Ascending aorta (tissue), 2 donors: ENCODE data around the gene ZFP36L2. TPM values are rescaled to one million over a fixed set of nuclear protein-coding genes. Genes with fewer than 3 reads are reported as not detected.

Experiments used
- DNase-seq, 2 donors: peaks; one replicate each; pipeline ENCODE4 v3.0.0-alpha.2; 2019; ENCODE audit warnings: low spot score in 2 of 2
- H3K27ac ChIP-seq, 2 donors: fragments of 200-600 bp; sonication (generic); one replicate each; pipeline ENCODE4 v1.5.1; 2016 to 2017; ENCODE audit warnings: mild to moderate bottlenecking in 1 of 2
- H3K27me3 ChIP-seq: fragments of 200-600 bp; sonication (generic); one replicate; pipeline ENCODE4 v1.5.1; 2017
- H3K36me3 ChIP-seq, 2 donors: fragments of 200-600 bp; sonication (generic); one replicate each; pipeline ENCODE4 v1.5.1; 2016
- H3K4me1 ChIP-seq, 2 donors: fragments of 200-600 bp; sonication (generic); one replicate each; pipeline ENCODE4 v1.5.1; 2016 to 2017; ENCODE audit warnings: mild to moderate bottlenecking in 1 of 2
- H3K4me3 ChIP-seq, 2 donors: fragments of 200-600 bp; sonication (generic); one replicate each; pipeline ENCODE4 v1.5.1; 2016 to 2017; ENCODE audit warnings: mild to moderate bottlenecking in 1 of 2
- H3K9me3 ChIP-seq, 2 donors: fragments of 200-600 bp; sonication (generic); one replicate each; pipeline ENCODE4 v1.5.1; 2016
- CTCF ChIP-seq, 3 experiments: fragments of 200-600 bp in 2 of 3; fragments of 450-650 bp in 1 of 3; sonication (generic) in 2 of 3; IDR thresholded peaks; one replicate each; pipeline ENCODE4 v1.5.1; 2016 to 2019; ENCODE audit warnings: antibody characterized with exemption in 3 of 3, mild to moderate bottlenecking in 1 of 3, moderate library complexity in 1 of 3
- intact Hi-C: fragments of 100-400 bp; cut with DNase I; formaldehyde crosslinking; loops from one replicate; pipeline ENCODE4 v1.15.1; 2023
- total RNA-seq: library from RNA; depleted of rRNA; stranded (reverse); fragments of >200 nt; gene quantifications from one replicate; pipeline ENCODE4 v1.1.0, GENCODE V29; 2016

Gene ZFP36L2
- total RNA-seq, 1 donor from 2014 or later: 148 TPM

- no peak for DNase-seq
- H3K36me3 ChIP-seq: peaks cover 30 to 34% of the 10 kb centered on the region in 2 donors
- H3K4me3 ChIP-seq: peak overlapping the region; percentile 81 to 89
- TF ChIP-seq CTCF (IDR thresholded peaks at IDR 0.05): no peak
- H3K4me1 ChIP-seq: peaks cover 20 to 32% of the 10 kb centered on the region in 2 donors
- H3K9me3 ChIP-seq: no peaks in the 10 kb centered on the region
- peak overlapping the region; percentile 98 for H3K27ac ChIP-seq
- intact Hi-C loops: no loop called here
- H3K27me3 ChIP-seq: no peaks in the 10 kb centered on the region
These were observed 3.7 kb downstream of the ZFP36L2 start for GRCh38 chr2:43222475-43223309.

- intact Hi-C loops: loop anchor here (2.0 kb wide), 1 partner anchor 253 kb away; no protein-coding TSS in a partner anchor
- peak; percentile 71 to 94 for DNase-seq
- Histone ChIP-seq H3K4me3 (peak overlapping the region; percentile 81 to 89), H3K36me3 (peaks cover 30 to 34% of the 10 kb centered on the region in 2 donors), H3K27me3 (no peaks in the 10 kb centered on the region), H3K4me1 (peaks cover 20 to 35% of the 10 kb centered on the region in 2 donors), H3K9me3 (no peaks in the 10 kb centered on the region), H3K27ac (peak overlapping the region; percentile 98)
- TF ChIP-seq CTCF (IDR thresholded peaks at IDR 0.05): no peak
These were observed 4.5 kb downstream of the ZFP36L2 start for GRCh38 chr2:43221763-43222474.

- intact Hi-C loops: loop anchor here (2.0 kb wide), 1 partner anchor 252 kb away; no protein-coding TSS in a partner anchor
- Histone ChIP-seq H3K36me3 (peaks cover 30 to 34% of the 10 kb centered on the region in 2 donors), H3K27me3 (no peaks in the 10 kb centered on the region), H3K4me1 (peaks cover 20 to 36% of the 10 kb centered on the region in 2 donors), H3K9me3 (no peaks in the 10 kb centered on the region), H3K4me3 (peak overlapping the region; percentile 81 to 89), H3K27ac (peak overlapping the region; percentile 98)
- no peak for TF ChIP-seq CTCF (IDR thresholded peaks at IDR 0.05)
- DNase-seq: peak in 1 of 2 donors; percentile 79
These were observed 5.2 kb downstream of the ZFP36L2 start for GRCh38 chr2:43221124-43221762.

GRCh38 chr2:43220760-43221123 lies 5.7 kb downstream of the ZFP36L2 start:
- Histone ChIP-seq H3K4me1 (peaks cover 20 to 41% of the 10 kb centered on the region in 2 donors), H3K4me3 (peak overlapping the region; percentile 81 to 89)
- no peak for TF ChIP-seq CTCF (IDR thresholded peaks at IDR 0.05)

GRCh38 chr2:43220229-43220751 lies 6.1 kb downstream of the ZFP36L2 start:
- Histone ChIP-seq H3K27me3 (no peaks in the 10 kb centered on the region), H3K4me1 (peaks cover 20 to 46% of the 10 kb centered on the region in 2 donors), H3K4me3 (peak overlapping the region; percentile 81 to 89), H3K36me3 (peaks cover 27 to 30% of the 10 kb centered on the region in 2 donors), H3K9me3 (no peaks in the 10 kb centered on the region), H3K27ac (peak overlapping the region; percentile 98)
- no peak for DNase-seq
- no peak for TF ChIP-seq CTCF (IDR thresholded peaks at IDR 0.05)
- intact Hi-C loops: loop anchor here (2.0 kb wide), 1 partner anchor 251 kb away; no protein-coding TSS in a partner anchor

More at GRCh38 chr2:43220760-43221123, 5.7 kb downstream of the ZFP36L2 start:
- Histone ChIP-seq H3K27me3 (no peaks in the 10 kb centered on the region), H3K27ac (peak overlapping the region; percentile 98), H3K36me3 (peaks cover 30 to 34% of the 10 kb centered on the region in 2 donors), H3K9me3 (no peaks in the 10 kb centered on the region)
- DNase-seq: no peak
- intact Hi-C loops: loop anchor here (2.0 kb wide), 1 partner anchor 252 kb away; no protein-coding TSS in a partner anchor
